ENCODE data around the gene RANBP17. TPM values are rescaled to one million over a fixed set of nuclear protein-coding genes. Genes with fewer than 3 reads are reported as not detected.

Gene RANBP17
- total RNA-seq, 1 experiment from 2014 or later, result 19.0 TPM

DNA sequence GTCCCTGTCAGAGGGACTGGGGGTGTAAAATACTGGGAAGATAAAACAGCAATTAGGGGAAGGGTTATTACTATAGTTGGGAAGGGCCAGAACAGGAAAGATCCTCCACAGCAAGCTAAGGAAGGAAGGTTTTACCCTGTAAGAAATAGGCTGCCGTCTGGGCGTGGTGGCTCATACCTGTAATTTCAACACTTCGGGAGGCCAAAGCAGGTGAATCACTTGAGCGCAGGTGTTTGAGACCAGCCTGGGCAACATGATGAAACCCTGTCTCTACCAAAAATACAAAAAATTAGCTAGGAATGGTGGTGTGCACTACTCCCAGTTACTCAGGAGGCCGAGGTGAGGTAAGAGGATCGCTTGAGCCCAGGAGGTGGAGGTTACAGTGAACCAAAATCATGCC, 282.1 kb downstream of the RANBP17 start:
- peak overlapping the region; percentile 2 for H3K27ac Mint-ChIP-seq (ENCODE audit: low read depth, unreplicated experiment)
- BruUV-seq (replicated peaks), result no TSS peak
- H3K4me3 Mint-ChIP-seq (ENCODE audit: unreplicated experiment), result no peak overlapping the region
- DNase-seq (ENCODE audit: unreplicated experiment), result peak; percentile 11
- POLR2A ChIA-PET, result interaction anchor here (0.5 to 0.6 kb wide), 2 partner anchors 30 to 59 kb away, joined by 3 read pairs; no protein-coding TSS in a partner anchor
- intact Hi-C loops (cut with micrococcal nuclease), result no loop called here
- no peak for TF ChIP-seq CTCF (IDR thresholded peaks at IDR 0.05; ENCODE audit: unreplicated experiment)
- CTCF ChIA-PET, result no interaction called here
- no peaks in the 10 kb centered on the region for H3K9me3 Mint-ChIP-seq (ENCODE audit: unreplicated experiment)
- no peaks in the 10 kb centered on the region for H3K27me3 Mint-ChIP-seq (ENCODE audit: insufficient read depth, unreplicated experiment)
- no peaks in the 10 kb centered on the region for H3K4me1 Mint-ChIP-seq (ENCODE audit: insufficient read depth, unreplicated experiment)
- H3K36me3 Mint-ChIP-seq (ENCODE audit: insufficient read depth, unreplicated experiment), result no peaks in the 10 kb centered on the region

- Mint-ChIP-seq H3K27ac (ENCODE audit: low read depth, unreplicated experiment) (no peak overlapping the region), H3K4me3 (ENCODE audit: unreplicated experiment) (no peak overlapping the region), H3K27me3 (ENCODE audit: insufficient read depth, unreplicated experiment) (no peaks in the 10 kb centered on the region), H3K36me3 (ENCODE audit: insufficient read depth, unreplicated experiment) (no peaks in the 10 kb centered on the region), H3K9me3 (ENCODE audit: unreplicated experiment) (no peaks in the 10 kb centered on the region), H3K4me1 (ENCODE audit: insufficient read depth, unreplicated experiment) (no peaks in the 10 kb centered on the region)
- no peak for TF ChIP-seq CTCF (IDR thresholded peaks at IDR 0.05; ENCODE audit: unreplicated experiment)
- POLR2A ChIA-PET, result no interaction called here
- intact Hi-C loops (cut with micrococcal nuclease), result no loop called here
- CTCF ChIA-PET, result interaction anchor here (0.6 kb wide), 1 partner anchor 74 kb away, joined by 3 read pairs; no protein-coding TSS in a partner anchor
- no peak for DNase-seq (ENCODE audit: unreplicated experiment)
- BruUV-seq (replicated peaks), result no TSS peak
Observed at GRCh38 chr5:171149333-171149732, 287.5 kb downstream of the RANBP17 start.

DNA sequence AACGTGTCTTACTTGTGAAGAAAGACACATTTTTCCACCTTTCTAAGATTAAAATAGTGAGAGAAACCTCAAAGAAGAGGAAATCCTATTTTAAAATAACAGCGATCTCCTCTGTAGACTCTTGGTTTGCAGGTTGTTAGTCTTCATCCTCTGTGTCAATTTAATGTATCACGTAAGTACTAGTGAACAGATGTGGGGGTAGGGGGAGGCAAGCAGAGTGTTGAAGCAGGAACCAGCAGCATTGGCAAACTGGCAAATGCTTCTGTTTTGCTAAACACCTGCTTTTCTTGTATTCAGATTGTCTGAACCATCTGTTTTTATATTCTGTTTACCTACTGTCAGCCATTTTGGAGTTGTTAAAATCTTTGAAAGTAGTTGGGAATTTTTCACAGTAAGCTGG, 288.0 kb downstream of the RANBP17 start:
- no peak for DNase-seq (ENCODE audit: unreplicated experiment)
- H3K4me1 Mint-ChIP-seq (ENCODE audit: insufficient read depth, unreplicated experiment), result no peaks in the 10 kb centered on the region
- BruUV-seq (replicated peaks), result no TSS peak
- no peaks in the 10 kb centered on the region for H3K9me3 Mint-ChIP-seq (ENCODE audit: unreplicated experiment)
- H3K27ac Mint-ChIP-seq (ENCODE audit: low read depth, unreplicated experiment), result no peak overlapping the region
- TF ChIP-seq CTCF (IDR thresholded peaks at IDR 0.05; ENCODE audit: unreplicated experiment), result no peak
- no peak overlapping the region for H3K4me3 Mint-ChIP-seq (ENCODE audit: unreplicated experiment)
- intact Hi-C loops (cut with micrococcal nuclease), result loop anchor here (10.0 kb wide), 1 partner anchor 405 kb away; no protein-coding TSS in a partner anchor
- H3K27me3 Mint-ChIP-seq (ENCODE audit: insufficient read depth, unreplicated experiment), result no peaks in the 10 kb centered on the region
- ChIA-PET CTCF (no interaction called here), POLR2A (no interaction called here)
- H3K36me3 Mint-ChIP-seq (ENCODE audit: insufficient read depth, unreplicated experiment), result no peaks in the 10 kb centered on the region

DNA sequence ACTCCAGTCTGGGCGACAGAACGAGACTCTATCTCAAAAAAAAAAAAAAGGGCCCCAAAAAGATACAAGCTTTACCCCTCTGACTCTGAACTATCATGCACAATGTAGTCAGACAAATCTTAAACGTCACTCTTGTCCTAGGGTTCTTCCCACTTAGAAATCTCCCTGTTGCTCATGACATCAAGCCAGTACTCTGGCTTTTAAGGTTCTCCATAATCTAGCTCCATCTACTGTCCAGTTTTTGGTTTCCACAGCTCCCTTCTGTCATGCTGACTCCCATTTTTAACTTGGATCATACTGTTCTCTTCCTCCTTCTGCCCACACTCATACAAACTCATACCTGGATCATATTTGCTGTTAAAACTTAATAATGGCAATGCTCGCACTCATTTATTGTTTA, 290.6 kb downstream of the RANBP17 start:
- Mint-ChIP-seq H3K4me3 (ENCODE audit: unreplicated experiment) (no peak overlapping the region), H3K4me1 (ENCODE audit: insufficient read depth, unreplicated experiment) (no peaks in the 10 kb centered on the region), H3K36me3 (ENCODE audit: insufficient read depth, unreplicated experiment) (no peaks in the 10 kb centered on the region), H3K27ac (ENCODE audit: low read depth, unreplicated experiment) (no peak overlapping the region), H3K9me3 (ENCODE audit: unreplicated experiment) (no peaks in the 10 kb centered on the region), H3K27me3 (ENCODE audit: insufficient read depth, unreplicated experiment) (no peaks in the 10 kb centered on the region)
- peak; percentile 47 for DNase-seq (ENCODE audit: unreplicated experiment)
- POLR2A ChIA-PET, result no interaction called here
- CTCF ChIA-PET, result interaction anchor here (0.5 to 1.4 kb wide), 16 partner anchors 10 to 514 kb away, joined by 3 to 6 read pairs (median 4); no protein-coding TSS in a partner anchor
- intact Hi-C loops (cut with micrococcal nuclease), result loop anchor here (1.0 to 10.0 kb wide), 3 partner anchors 165 to 408 kb away; no protein-coding TSS in a partner anchor
- BruUV-seq (replicated peaks), result no TSS peak
- no peak for TF ChIP-seq CTCF (IDR thresholded peaks at IDR 0.05; ENCODE audit: unreplicated experiment)
